WTC11 (cell line): ENCODE data around the gene FAS. TPM values are rescaled to one million over a fixed set of nuclear protein-coding genes. Genes with fewer than 3 reads are reported as not detected.

Experiments used
- ATAC-seq: fragments of 200-7000 bp; cut with Tn5 transposase; 2 replicates; pipeline ENCODE4 v1.10.0; 2021; ENCODE audit warnings: mild to moderate bottlenecking, moderate library complexity
- CTCF ChIA-PET: fragments of 300-600 bp; sonication (Branson Sonifier 250); formaldehyde crosslinking; loops from one replicate; lab custom pipeline; 2021; ENCODE audit warnings: antibody characterized with exemption; lab: Charles Lee
- POLR2A ChIA-PET: fragments of 350-600 bp; sonication (Branson Sonifier 250); formaldehyde crosslinking; loops from one replicate; lab custom pipeline; 2021; ENCODE audit warnings: antibody characterized with exemption; lab: Charles Lee
- DNase-seq: peaks from one replicate; pipeline ENCODE4 v3.0.0; 2021; ENCODE audit warnings: low spot score
- H3K27ac Mint-ChIP-seq: 2 replicates; pipeline ENCODE4 v1.8.0; 2021; ENCODE audit warnings: mixed read lengths
- H3K27me3 Mint-ChIP-seq: 2 replicates; pipeline ENCODE4 v1.8.0; 2021; ENCODE audit warnings: low read depth, mild to moderate bottlenecking, moderate library complexity, mixed read lengths
- H3K36me3 Mint-ChIP-seq: 2 replicates; pipeline ENCODE4 v1.8.0; 2021; ENCODE audit warnings: mixed read lengths
- H3K4me1 Mint-ChIP-seq: 2 replicates; pipeline ENCODE4 v1.8.0; 2022; ENCODE audit warnings: mixed read lengths
- H3K4me3 Mint-ChIP-seq: 2 replicates; pipeline ENCODE4 v1.8.0; 2021; ENCODE audit warnings: mild to moderate bottlenecking, moderate library complexity, mixed read lengths
- H3K9me3 Mint-ChIP-seq: 2 replicates; pipeline ENCODE4 v1.8.0; 2021; ENCODE audit warnings: mixed read lengths
- CREB1 ChIP-seq: sonication (generic); formaldehyde crosslinking; IDR thresholded peaks from 2 replicates; pipeline ENCODE4 v1.8.0; 2023; ENCODE audit warnings: mild to moderate bottlenecking, missing genetic modification reagents
- CTCF ChIP-seq: fragments of 200-600 bp; IDR thresholded peaks from 2 replicates; pipeline ENCODE4 v1.8.0; 2022; ENCODE audit warnings: antibody characterized with exemption
- ELF4 ChIP-seq: sonication (generic); formaldehyde crosslinking; IDR thresholded peaks from 2 replicates; pipeline ENCODE4 v1.8.1; 2022; ENCODE audit warnings: low read depth, mild to moderate bottlenecking, moderate library complexity, missing genetic modification reagents
- EMX1 ChIP-seq: fragments of 250-450 bp; sonication (Bioruptor Pico); IDR thresholded peaks from 2 replicates; pipeline ENCODE4 v1.8.0; 2021; ENCODE audit warnings: mild to moderate bottlenecking
- ERG ChIP-seq: fragments of 250-450 bp; sonication (Bioruptor Pico); IDR thresholded peaks from 2 replicates; pipeline ENCODE4 v1.8.0; 2021; ENCODE audit warnings: mild to moderate bottlenecking
- FOXJ3 ChIP-seq: sonication (generic); formaldehyde crosslinking; IDR thresholded peaks from 2 replicates; pipeline ENCODE4 v1.9.0; 2021; ENCODE audit warnings: missing genetic modification reagents, mild to moderate bottlenecking, borderline replicate concordance
- FOXK1 ChIP-seq: sonication (generic); formaldehyde crosslinking; IDR thresholded peaks from 2 replicates; pipeline ENCODE4 v1.8.0; 2022; ENCODE audit warnings: mild to moderate bottlenecking, moderate library complexity, missing genetic modification reagents
- HMGA2 ChIP-seq: fragments of 250-450 bp; sonication (Bioruptor Pico); IDR thresholded peaks from 2 replicates; pipeline ENCODE4 v1.4.0; 2021; ENCODE audit warnings: mild to moderate bottlenecking, moderate library complexity
- MYBL2 ChIP-seq: sonication (generic); formaldehyde crosslinking; IDR thresholded peaks from 2 replicates; pipeline ENCODE4 v1.8.1; 2023; ENCODE audit warnings: mild to moderate bottlenecking, moderate library complexity, missing genetic modification reagents
- NFE2L1 ChIP-seq: sonication (generic); formaldehyde crosslinking; IDR thresholded peaks from 2 replicates; pipeline ENCODE4 v1.8.1; 2023; ENCODE audit warnings: missing genetic modification reagents
- NR2C2 ChIP-seq: sonication (generic); formaldehyde crosslinking; IDR thresholded peaks from 2 replicates; pipeline ENCODE4 v1.8.0; 2022; ENCODE audit warnings: mild to moderate bottlenecking, missing genetic modification reagents
- OVOL2 ChIP-seq: fragments of 250-450 bp; sonication (Bioruptor Pico); IDR thresholded peaks from 2 replicates; pipeline ENCODE4 v1.9.0; 2021; ENCODE audit warnings: mild to moderate bottlenecking, borderline replicate concordance
- PRDM15 ChIP-seq: sonication (generic); formaldehyde crosslinking; IDR thresholded peaks from 2 replicates; pipeline ENCODE4 v1.8.0; 2022; ENCODE audit warnings: missing genetic modification reagents
- PREB ChIP-seq: sonication (generic); formaldehyde crosslinking; IDR thresholded peaks from 2 replicates; pipeline ENCODE4 v1.8.1; 2022; ENCODE audit warnings: mild to moderate bottlenecking, missing genetic modification reagents, moderate library complexity, borderline replicate concordance
- TEAD4 ChIP-seq: sonication (generic); formaldehyde crosslinking; IDR thresholded peaks from 2 replicates; pipeline ENCODE4 v1.8.0; 2022; ENCODE audit warnings: mild to moderate bottlenecking, missing genetic modification reagents
- ZBTB21 ChIP-seq: sonication (generic); formaldehyde crosslinking; IDR thresholded peaks from 2 replicates; pipeline ENCODE4 v1.8.1; 2023; ENCODE audit warnings: mild to moderate bottlenecking, missing genetic modification reagents, borderline replicate concordance
- ZNF219 ChIP-seq: sonication (generic); formaldehyde crosslinking; IDR thresholded peaks from 2 replicates; pipeline ENCODE4 v1.8.0; 2023; ENCODE audit warnings: missing genetic modification reagents, mild to moderate bottlenecking, borderline replicate concordance
- ZNF396 ChIP-seq: fragments of 250-450 bp; sonication (Bioruptor Pico); IDR thresholded peaks from 2 replicates; pipeline ENCODE4 v1.8.0; 2021; ENCODE audit warnings: mild to moderate bottlenecking, moderate library complexity, borderline replicate concordance
- total RNA-seq: library from RNA; stranded (reverse); gene quantifications from 3 replicates; pipeline ENCODE4 v1.2.3, GENCODE V29; 2021
- TF ChIP-seq, protein P1 (sequence below): sonication (generic); formaldehyde crosslinking; IDR thresholded peaks from 2 replicates; pipeline ENCODE4 v1.8.0; 2023; ENCODE audit warnings: missing genetic modification reagents
- TF ChIP-seq, protein P2 (sequence below): sonication (generic); formaldehyde crosslinking; IDR thresholded peaks from 2 replicates; pipeline ENCODE4 v1.8.1; 2023; ENCODE audit warnings: mild to moderate bottlenecking, missing genetic modification reagents

The FAS gene
- total RNA-seq, 1 experiment from 2014 or later: 4.1 TPM

DNA sequence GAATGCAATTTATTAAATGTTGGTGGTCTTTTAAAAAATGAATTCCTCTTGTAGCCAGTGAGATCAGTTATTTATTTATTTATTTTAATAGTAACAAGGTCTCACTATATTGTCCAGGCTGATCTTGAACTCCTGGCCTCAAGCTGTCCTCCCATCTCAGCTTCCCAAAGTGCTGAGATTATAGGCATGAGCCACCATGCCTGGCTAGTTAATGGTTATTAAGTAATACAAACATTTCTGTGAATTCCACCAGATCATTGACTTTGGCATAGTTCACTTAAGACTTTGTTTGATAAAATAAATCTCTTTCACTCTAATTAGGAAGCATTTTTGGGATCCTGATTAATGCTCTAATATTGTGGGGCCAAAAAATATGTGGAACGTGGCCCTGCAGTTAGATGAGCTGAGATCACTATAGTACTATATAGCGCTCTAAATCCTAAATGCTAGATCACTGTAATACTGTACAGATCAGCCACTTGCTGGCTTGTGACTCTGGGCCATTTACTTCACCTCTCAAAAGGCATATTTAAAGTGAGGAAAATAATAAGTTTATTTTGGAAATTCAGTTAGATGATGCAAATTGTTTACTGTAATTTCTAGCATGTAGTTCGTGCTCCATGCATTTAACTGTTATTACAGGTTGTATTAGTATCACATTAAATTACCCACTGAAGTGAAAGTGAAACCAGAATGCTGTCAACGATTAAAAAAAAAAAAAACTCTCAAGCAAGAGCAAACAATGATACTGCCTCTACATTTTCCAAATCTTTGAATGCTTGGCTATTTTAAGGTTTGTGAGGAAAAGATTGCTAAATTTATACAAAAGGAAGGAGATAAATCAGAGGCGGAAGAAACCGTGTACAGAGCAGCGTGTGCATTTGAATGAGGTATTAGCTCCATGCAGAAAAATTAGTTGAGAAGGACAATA lies 15.9 kb upstream of the FAS start:
- ChIA-PET POLR2A (no interaction called here), CTCF (interaction anchor here (1.2 to 1.3 kb wide), 2 partner anchors 13 to 16 kb away, joined by 3 read pairs; partner anchors contain the start of gene FAS)
- Mint-ChIP-seq H3K36me3 (no peaks in the 10 kb centered on the region), H3K9me3 (no peaks in the 10 kb centered on the region), H3K4me3 (no peak overlapping the region), H3K27ac (no peak overlapping the region), H3K4me1 (peaks cover 7% of the 10 kb centered on the region), H3K27me3 (no peaks in the 10 kb centered on the region)
- DNase-seq (no peak), ATAC-seq (no peak)
- TF ChIP-seq FOXJ3 (no peak), TEAD4 (CRISPR knock-in tag) (no peak), PRDM15 (no peak), ERG (CRISPR knock-in tag) (no peak), ELF4 (no peak), MYBL2 (CRISPR knock-in tag) (no peak), OVOL2 (no peak), CTCF (no peak), ZNF219 (no peak), ZNF396 (no peak), HMGA2 (CRISPR knock-in tag) (no peak), NFE2L1 (no peak), PREB (CRISPR knock-in tag) (no peak), FOXK1 (no peak), NR2C2 (CRISPR knock-in tag) (no peak), ZBTB21 (CRISPR knock-in tag) (no peak), CREB1 (CRISPR knock-in tag) (no peak), EMX1 (CRISPR knock-in tag) (no peak)
- TF ChIP-seq, protein P1, sequence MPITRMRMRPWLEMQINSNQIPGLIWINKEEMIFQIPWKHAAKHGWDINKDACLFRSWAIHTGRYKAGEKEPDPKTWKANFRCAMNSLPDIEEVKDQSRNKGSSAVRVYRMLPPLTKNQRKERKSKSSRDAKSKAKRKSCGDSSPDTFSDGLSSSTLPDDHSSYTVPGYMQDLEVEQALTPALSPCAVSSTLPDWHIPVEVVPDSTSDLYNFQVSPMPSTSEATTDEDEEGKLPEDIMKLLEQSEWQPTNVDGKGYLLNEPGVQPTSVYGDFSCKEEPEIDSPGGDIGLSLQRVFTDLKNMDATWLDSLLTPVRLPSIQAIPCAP: no peak
- TF ChIP-seq, protein P2, sequence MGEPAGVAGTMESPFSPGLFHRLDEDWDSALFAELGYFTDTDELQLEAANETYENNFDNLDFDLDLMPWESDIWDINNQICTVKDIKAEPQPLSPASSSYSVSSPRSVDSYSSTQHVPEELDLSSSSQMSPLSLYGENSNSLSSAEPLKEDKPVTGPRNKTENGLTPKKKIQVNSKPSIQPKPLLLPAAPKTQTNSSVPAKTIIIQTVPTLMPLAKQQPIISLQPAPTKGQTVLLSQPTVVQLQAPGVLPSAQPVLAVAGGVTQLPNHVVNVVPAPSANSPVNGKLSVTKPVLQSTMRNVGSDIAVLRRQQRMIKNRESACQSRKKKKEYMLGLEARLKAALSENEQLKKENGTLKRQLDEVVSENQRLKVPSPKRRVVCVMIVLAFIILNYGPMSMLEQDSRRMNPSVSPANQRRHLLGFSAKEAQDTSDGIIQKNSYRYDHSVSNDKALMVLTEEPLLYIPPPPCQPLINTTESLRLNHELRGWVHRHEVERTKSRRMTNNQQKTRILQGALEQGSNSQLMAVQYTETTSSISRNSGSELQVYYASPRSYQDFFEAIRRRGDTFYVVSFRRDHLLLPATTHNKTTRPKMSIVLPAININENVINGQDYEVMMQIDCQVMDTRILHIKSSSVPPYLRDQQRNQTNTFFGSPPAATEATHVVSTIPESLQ (CRISPR knock-in tag): no peak
